NCI-H2171 (cell line): ENCODE measurements around the gene KIAA1549.
"Not testable (repeated sequence)": the region's sequence is repeated elsewhere in the genome, so short reads cannot be mapped to it uniquely, and the experiment has no call there.

Experiments
- DNase-seq: peaks from one replicate; lab custom pipeline; 2025; lab: John Stamatoyannopoulos, UW

Gene KIAA1549

DNA sequence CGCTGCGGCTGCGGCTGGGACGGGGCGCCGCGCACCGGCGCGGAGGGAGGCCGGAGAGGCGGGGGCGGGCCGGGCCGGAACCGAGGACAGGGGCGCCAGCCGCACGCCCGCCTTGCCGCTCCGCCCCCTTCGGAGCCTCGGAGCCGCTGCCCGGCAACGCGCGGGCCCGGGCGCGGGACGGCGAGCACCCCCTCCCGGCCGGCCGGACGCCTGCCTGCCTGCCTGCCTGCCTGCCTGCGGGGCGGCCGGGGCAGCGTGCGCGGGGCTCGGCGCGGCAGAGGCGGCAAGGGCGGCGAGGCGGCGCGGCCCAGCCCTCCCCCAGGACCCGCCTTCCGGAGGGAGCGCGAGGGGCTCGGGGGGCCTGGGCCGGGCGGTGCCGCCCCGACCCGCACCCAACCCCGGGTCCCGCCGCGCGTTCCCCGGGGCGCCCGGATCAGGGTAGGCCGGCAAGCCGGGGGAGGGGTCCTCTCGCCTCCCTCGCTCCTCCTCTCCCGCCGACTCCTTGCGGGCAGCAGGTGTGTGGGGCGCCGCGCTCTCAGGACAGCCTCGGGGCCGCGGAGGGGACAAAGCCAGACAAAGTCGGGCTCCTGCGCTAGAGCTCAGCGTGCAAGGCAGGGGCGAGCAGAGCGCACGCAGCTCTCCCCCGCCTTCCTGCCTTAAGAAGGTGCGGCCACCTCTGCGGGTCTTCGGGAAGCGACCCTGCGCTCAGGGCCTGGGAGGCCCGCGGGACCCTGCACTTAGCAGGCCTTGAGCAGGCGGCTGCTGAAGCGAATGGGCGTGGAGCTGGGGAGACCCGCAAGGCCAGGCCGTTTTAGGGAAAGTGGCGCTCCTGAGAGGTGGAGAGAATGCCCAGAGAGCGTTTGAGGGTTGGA, at the start of gene KIAA1549:
KIAA1549 (minus strand) TSS at position 58 of the 872 bp plus-strand sequence. CDS start 120 bp downstream, outside the sequence.
- peak; percentile 49 for DNase-seq

- no peak for DNase-seq
Observed at GRCh38 chr7:139029353-139029752, 48.2 kb upstream of the KIAA1549 start.

DNA sequence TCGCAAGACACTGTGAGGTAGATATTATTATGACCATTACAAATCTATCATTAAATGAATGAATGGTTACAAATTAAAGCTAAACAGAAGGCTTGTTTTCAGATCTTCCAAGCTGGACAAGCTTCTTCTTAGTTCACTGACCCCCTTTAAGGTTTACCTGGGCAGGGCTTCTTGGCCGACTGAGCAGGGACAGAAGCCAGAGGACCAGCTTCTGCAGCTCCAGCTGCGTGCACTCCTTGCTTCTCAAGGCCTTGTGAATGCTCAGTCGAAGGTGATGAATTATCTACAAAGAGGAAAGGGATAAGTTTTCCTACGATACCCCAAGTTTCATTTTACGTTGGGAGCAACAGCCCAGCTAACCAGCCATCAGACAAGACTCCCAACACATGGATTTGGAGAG, 45.4 kb upstream of the KIAA1549 start:
- DNase-seq = no peak

GRCh38 chr7:139025861-139026260, 44.7 kb upstream of the KIAA1549 start:
- not testable (repeated sequence) for DNase-seq

DNA sequence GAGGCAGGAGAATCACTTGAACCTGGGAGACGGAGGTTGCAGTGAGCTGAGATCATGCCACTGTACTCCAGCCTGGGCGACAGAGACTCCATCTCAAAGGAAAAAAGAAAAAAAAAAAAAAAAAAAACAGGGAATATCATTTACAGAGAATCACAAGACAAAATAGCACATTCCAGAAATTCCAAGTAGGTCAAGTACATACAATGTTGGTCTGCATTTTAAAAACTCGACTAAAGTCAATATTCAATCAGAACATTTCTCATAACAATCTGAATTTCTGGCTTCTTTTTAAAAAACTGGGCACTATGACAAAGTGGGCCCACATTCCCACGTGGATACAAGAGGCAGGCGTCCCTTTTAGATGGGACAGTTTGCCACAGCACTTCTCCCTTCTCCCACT, 41.9 kb upstream of the KIAA1549 start:
- no peak for DNase-seq

DNA sequence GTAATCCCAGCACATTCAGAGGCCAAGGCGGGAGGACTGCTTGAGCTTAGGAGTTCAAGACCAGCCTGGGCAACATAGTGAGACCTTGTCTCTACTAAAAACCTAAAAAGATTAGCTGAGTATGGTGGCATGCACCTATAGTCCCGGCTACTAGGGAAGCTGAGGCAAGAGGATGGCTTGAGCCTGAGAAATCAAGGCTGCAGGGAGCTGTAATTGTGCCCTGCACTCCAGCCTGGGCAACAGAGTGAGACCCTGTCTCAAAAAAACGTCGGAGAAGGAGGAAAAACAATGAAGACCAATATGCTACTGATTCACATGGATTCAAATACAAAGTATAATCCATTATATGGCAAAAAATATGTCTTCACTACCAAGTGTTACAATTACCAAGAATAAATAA, 41.1 kb upstream of the KIAA1549 start:
- DNase-seq = no peak

- no peak for DNase-seq
Observed at GRCh38 chr7:139018910-139019309, 37.7 kb upstream of the KIAA1549 start.

DNA sequence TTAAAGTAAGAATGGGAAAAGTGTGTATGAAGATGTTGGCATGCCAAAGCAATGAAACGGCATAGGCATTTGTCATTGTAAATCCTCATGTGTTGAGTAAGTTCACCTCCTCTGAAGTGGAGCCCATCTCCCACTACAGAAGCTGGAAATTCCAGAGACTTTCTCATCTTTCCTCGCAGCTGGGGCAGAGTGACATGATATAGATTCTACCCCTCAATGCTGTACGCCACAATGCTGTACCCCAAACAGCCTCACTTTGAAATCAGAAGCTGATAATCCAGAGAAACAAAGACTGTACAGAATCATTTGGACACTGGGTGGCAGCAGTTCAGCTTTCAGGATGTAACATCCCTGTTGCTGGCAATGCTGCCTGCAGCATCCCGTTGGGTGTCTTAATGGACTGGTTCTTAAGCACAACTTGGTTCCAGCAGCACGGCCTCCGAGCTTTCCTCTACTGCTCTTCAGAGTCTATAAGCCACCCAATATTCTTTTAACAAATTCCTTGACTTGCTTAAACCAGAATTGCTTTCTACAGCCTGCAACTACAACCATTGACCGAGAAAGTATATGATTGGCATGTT, 35.8 kb upstream of the KIAA1549 start:
- DNase-seq = peak; percentile 25

GRCh38 chr7:139011373-139011772, 30.2 kb upstream of the KIAA1549 start:
- no peak for DNase-seq

DNA sequence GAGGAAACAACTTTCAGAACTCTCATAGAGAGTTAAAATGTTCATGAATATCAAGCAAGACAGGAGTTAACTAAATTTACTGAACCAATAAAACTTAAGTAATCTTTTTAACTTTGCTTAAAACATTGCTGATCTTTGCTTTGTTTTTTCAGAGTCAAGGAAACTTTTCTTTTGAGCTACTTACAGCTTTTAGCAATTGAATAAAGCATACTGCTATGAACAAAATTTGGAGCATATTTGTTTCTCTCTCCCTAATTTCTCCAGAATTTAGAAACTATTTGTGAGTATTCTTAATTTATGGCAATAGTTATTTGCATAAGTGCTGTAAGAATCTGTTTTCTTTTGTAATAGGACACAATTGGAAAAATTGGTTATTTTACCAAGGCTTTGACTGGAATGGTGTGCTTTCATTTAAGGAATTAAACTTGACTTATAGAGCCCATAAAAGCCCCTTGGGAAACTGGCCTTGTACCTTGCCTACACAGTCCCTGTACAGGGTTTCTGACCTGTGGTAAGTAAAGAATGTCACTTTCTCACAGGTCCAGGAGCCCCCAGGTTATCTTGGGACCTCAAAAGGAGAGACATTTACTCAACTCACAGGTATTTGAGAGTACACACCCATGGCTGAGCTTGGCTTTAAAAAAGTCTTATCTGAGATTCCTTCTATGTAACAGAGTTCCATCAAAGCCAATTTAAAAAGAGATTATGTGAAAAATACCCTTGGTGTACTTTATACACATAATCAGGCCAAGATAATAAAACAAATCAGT, 23.3 kb upstream of the KIAA1549 start:
- peak; percentile 2 for DNase-seq

DNA sequence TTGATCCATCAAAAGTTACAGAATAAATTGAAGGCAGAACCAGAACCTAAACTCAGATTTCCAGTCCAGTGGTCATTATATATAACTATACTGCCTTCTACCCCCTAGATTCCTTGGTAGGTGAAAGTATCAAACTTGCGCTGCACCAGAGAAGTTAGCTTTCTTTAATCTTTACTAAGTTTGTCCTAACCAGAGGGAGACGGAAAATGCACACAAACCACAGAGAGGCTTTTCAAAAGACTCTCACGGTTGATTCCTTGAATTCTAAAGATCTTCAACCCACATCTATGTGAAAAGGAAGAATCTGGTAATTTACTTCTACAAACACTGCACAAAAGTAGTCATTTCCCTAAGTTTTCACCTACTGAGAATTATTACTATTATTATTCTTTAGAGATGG, 18.2 kb upstream of the KIAA1549 start:
- DNase-seq = no peak

DNA sequence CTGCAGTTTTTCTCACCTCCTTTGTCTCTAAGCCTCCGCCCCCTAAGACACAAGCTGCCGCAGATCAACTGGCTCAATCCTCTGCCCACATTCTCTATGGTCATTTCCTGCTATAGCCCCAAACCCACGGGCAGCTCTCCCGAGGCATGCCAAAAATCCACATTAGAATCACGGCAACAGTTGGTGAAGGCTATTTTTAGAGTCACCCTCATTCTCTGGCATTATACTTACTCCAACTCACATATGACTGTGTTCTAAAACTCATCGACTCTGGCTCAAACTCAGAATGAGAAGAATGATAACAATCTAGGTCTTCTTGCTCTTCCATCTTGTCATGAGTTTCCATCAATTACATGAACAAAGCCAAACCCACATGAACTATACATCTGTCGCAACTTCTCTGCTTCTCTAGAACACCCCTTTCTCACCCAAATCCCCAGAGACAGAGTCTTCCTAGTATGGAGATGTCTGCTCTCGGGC, 10.9 kb upstream of the KIAA1549 start:
- DNase-seq = no peak

DNA sequence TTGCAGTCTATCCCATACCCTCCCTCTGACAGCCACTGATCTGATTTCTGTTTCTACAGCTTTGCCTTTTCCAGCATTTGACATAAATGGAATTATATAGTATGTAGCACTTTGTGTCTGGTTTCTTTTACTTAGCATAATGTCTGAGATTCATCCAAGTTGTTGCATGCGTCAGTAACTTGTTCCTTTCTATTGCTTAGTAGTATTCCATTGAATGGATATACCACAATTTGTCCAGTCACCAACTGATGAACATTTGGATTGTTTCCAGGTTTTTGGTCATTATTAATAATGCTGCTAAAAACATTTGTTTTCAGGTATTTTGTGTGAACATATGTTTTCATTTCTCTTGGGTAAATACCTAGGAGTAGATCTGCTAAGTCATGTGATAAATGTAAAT, 6.5 kb upstream of the KIAA1549 start:
- no peak for DNase-seq

GRCh38 chr7:138982204-138982623, 1.0 kb upstream of the KIAA1549 start:
- no peak for DNase-seq

DNA sequence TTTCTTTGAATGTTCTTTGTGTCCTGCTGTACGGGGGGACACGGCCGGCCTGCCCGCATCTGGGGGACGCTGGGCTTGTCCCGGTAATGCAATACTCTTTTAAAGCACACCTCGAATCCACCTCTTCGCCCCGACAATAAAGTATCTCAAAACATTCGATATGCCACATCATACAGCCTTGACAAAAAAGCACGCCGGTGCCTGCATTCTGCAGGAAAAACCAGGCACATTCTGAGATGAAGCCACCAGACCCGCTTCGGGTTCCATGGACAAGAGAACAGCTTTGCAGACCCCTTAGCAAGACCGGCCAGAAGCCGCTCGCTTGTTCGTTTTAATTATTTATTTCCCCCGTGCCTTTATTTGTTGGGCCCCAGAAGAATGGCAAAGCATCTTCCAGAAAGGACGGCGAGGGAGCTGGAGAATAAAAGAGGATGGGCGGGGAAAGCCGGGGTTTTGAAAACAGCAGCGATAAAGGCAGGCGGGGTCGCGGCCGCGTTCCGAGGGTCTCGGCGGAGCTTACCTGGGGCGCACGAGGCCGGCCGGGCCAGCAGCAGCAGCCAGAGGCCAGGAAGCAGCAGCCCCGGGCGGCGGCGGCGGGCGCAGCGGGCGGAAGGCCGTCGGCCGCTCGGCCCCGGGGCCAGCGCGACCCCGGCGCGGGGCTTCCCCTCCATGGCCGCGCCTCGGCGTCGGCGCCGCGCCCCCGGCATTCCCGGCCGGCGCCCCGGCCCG, 462 bp downstream of the KIAA1549 start:
- no peak for DNase-seq

DNA sequence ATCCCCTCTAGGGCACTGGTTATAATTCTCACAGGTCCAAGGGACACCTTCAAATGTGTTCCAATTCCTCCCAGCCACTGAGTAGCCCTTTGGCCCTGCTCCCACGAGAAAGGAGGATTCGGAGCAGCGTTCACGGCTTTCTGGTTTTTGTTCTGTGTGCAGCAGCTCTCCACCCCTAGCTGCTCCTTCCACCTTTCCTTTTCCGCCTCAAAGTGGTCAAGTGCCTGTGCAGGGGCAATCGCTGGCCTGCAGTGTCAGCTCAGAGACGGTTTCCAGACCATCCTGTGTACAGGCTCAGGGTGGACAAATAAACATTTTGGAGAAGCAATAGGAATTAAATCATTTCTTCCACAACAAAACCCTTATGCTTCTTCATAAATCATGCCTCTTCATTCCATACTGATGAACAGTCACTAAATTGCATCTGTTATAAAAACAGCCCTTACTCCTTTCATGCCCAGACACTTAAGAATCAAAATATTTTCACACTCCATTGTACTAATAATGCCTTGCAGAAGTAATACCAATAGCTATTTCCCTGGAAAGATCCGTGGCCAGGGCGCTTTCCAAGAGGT, 1.1 kb downstream of the KIAA1549 start:
- no peak for DNase-seq

DNA sequence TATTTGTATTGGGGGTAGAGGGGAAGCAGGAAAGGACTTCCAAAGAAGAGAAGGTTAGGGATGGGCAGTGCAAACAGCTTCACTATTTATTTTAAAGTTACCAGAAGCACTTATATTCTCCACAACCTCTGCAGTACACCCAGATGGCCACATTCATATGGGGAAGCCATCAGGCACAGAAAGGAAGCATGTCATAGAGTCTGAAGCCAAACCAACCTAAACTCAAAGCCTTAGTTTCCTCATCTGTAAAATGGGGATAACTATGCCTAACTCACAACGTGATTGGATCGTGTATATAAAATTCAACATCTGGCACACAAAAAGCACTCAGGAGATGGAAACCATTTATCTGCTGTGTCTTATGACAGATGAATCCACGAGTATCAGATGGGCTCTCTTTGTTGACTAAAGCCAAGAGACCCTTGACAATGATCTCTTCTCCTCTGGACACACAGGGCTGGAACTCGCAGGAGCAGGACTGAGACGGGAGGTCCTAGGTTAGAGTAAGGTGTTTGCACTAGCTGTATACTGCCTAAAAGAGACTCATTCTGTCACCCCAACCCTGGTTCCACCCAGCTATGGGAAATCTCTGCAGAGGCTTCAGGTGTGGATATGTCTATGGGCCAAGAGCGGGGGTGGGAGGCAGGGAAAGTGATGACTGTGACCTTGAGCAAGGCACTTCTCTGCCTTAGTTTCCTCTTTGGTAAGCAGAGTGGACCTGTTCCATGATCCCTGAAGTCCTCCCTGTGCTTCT, 1.8 kb downstream of the KIAA1549 start:
- DNase-seq = no peak

DNA sequence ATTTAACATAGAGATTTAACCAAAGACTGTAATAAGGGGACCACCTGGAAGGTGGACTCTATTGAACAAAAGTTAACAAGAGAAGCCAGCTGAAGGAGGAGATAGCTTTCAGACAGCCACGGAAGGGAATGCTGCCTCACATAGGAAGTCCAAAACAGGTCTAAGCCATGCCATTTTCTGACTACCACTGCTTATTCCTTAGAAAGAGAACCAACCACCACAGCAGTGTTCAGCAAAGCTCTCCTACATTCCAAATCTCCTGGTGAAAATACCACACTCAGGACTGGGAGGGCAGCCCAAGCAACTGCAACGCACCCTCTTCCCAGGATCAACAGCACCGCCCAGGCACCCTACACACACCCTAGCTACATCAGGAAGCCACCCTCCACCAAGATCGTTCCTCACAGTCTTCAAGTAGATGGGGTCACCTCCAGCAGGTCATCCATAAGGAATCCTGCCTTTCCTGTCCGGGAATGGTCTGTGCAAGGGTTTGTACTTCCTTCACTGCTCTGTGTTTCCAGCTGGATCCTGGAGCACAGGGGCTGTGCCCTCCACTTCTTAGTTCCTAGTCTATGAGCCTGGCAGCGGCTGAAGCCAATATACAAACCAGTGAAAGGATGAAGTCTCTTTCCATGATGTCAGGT, 2.5 kb downstream of the KIAA1549 start:
- no peak for DNase-seq

DNA sequence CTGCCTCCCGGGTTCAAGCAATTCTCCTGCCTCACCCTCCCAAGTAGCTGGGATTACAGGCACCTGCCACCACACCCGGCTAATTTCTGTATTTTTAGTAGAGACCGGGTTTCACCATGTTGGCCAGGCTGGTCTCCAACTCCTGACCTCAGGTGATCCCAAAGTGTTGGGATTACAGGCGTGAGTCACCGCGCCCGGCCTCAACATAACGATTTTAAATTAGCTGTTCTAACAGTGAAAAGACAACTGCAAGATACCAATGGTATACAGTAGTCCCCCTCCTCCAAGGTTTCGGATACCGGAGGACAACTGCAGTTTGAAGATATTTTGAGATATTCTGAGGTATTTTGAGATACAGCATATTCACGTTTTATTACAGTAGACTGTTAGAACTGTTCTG, 5.0 kb downstream of the KIAA1549 start:
- not testable (repeated sequence) for DNase-seq
